22Rv1 (cell line): ENCODE measurements around the gene LAMTOR2.

Experiments used
- H3K27ac ChIP-seq: fragments of 450-650 bp; 2 replicates; pipeline ENCODE4 v1.5.1; 2017
- CTCF ChIP-seq: fragments of 450-650 bp; IDR thresholded peaks from 2 replicates; pipeline ENCODE4 v1.5.1; 2017; ENCODE audit warnings: mild to moderate bottlenecking
- ZFX ChIP-seq: fragments of 450-650 bp; IDR thresholded peaks from 2 replicates; pipeline ENCODE4 v1.6.1; 2017; ENCODE audit warnings: antibody characterized with exemption, borderline replicate concordance

The LAMTOR2 gene

GRCh38 chr1:156073110-156073687, 18.6 kb downstream of the LAMTOR2 start:
- no peak for TF ChIP-seq ZFX
- no peak for TF ChIP-seq CTCF

GRCh38 chr1:156073740-156074139, 19.2 kb downstream of the LAMTOR2 start:
- H3K27ac ChIP-seq: no peak overlapping the region
- TF ChIP-seq CTCF: no peak
- TF ChIP-seq ZFX: no peak

More at GRCh38 chr1:156073110-156073687, 18.6 kb downstream of the LAMTOR2 start:
- H3K27ac ChIP-seq: no peak overlapping the region

DNA sequence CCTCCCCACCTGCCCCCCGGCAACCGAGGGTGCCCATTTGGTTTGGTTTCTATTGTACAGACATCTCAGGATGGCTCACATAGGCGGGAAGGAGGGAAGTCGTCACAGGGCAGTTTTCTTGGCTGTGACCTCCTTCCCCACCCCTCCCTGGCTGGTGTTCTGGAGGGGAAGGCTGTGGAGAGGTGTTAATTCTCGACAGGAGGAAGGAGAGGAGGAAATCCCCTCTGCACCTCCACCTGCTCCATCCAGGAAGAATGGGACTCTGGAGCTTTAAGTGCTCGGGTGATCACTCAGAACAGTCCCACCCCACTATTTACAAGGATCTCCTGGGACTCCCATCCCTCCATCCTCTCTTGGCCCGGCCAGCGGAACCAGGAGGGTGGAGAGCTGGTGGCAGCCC, 20.1 kb downstream of the LAMTOR2 start:
- TF ChIP-seq CTCF (no peak), ZFX (no peak)
- H3K27ac ChIP-seq: no peak overlapping the region

GRCh38 chr1:156075162-156075561, 20.6 kb downstream of the LAMTOR2 start:
- no peak overlapping the region for H3K27ac ChIP-seq

DNA sequence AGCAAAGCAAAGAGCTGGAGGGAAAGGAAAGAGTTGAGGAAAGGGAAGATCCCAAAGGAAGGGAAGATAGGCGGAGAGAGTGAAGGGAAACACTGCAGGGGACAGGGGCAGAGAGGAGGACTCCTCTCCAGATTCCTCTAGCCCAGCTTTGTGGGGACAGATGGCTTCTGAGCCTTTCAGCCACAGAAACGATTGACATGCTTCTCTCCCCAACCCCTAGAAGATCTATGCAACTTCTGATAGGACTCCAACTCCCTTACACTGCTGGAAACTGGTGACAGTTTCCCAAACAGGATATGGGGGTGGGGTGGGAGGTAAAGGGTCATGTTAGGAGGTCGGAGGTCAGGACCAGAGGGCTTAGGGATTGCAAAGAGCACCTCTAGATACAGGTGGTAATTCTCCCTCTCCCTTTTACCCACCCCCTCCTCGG, 21.2 kb downstream of the LAMTOR2 start:
- TF ChIP-seq CTCF: no peak
- TF ChIP-seq ZFX: no peak
- H3K27ac ChIP-seq: no peak overlapping the region

More at GRCh38 chr1:156075162-156075561, 20.6 kb downstream of the LAMTOR2 start:
- TF ChIP-seq ZFX (no peak), CTCF (no peak)

GRCh38 chr1:156076609-156077429, 22.2 kb downstream of the LAMTOR2 start:
- no peak for TF ChIP-seq CTCF
- no peak for TF ChIP-seq ZFX
- H3K27ac ChIP-seq: no peak overlapping the region

- TF ChIP-seq CTCF (no peak), ZFX (no peak)
- no peak overlapping the region for H3K27ac ChIP-seq
These were observed 22.8 kb downstream of the LAMTOR2 start for GRCh38 chr1:156077430-156077760.
